Skeletal muscle tissue (tissue), 4 donors: ENCODE measurements around the gene C17orf107. TPM values are rescaled to one million over a fixed set of nuclear protein-coding genes. Genes with fewer than 3 reads are reported as not detected.
A peak's percentile ranks its signal among the peaks of the same experiment; 100 is the strongest.

Source experiments
- H3K27ac ChIP-seq: one replicate; pipeline ENCODE4 v1.7.0; 2013; ENCODE audit warnings: mild to moderate bottlenecking, low read depth, low read length, inconsistent platforms
- H3K27me3 ChIP-seq, 3 donors: one replicate each; pipeline ENCODE4 v1.7.0; 2013; ENCODE audit warnings: low read length in 3 of 3; ENCODE audit not compliant: control insufficient read depth in 3 of 3, insufficient read depth in 3 of 3
- H3K36me3 ChIP-seq, 3 donors: one replicate each; pipeline ENCODE4 v1.7.0; 2013; ENCODE audit warnings: low read length in 3 of 3; ENCODE audit not compliant: control insufficient read depth in 3 of 3, insufficient read depth in 3 of 3
- H3K4me1 ChIP-seq, 3 donors: one replicate each; pipeline ENCODE4 v1.7.0; 2013; ENCODE audit warnings: low read length in 3 of 3, mild to moderate bottlenecking in 3 of 3; ENCODE audit not compliant: control insufficient read depth in 3 of 3, insufficient read depth in 3 of 3
- H3K4me3 ChIP-seq, 3 donors: one replicate each; pipeline ENCODE4 v1.7.0; 2013; ENCODE audit warnings: low read length in 3 of 3
- H3K9ac ChIP-seq, 3 donors: one replicate each; pipeline ENCODE4 v1.7.0; 2013; ENCODE audit warnings: low read length in 3 of 3, mild to moderate bottlenecking in 3 of 3, moderate library complexity in 2 of 3, low read depth in 1 of 3
- H3K9me3 ChIP-seq, 3 donors: one replicate each; pipeline ENCODE4 v1.7.0; 2013; ENCODE audit warnings: low read length in 3 of 3; ENCODE audit not compliant: control insufficient read depth in 3 of 3
- total RNA-seq: library from RNA; depleted of rRNA; stranded (reverse); fragments of >200 nt; gene quantifications from one replicate; pipeline ENCODE4 v1.2.3, GENCODE V29; 2014
- donor health status: Osteomylitis.

C17orf107 gene
- total RNA-seq, 1 donor from 2014 or later: 2.6 TPM

- peaks cover 5 to 14% (median 13%) of the 10 kb centered on the region in 3 donors for H3K36me3 ChIP-seq
- no peaks in the 10 kb centered on the region for H3K9me3 ChIP-seq
These were observed 32.6 kb downstream of the C17orf107 start, which contains the start of gene GP1BA for GRCh38 chr17:4931963-4932362. Gene GP1BA, plus strand, starts transcription at chr17:4932277. Its CDS starts 328 bp downstream, at chr17:4932605.

GRCh38 chr17:4932756-4933155 lies 33.4 kb downstream of the C17orf107 start:
- no peak overlapping the region for H3K9ac ChIP-seq
- H3K9me3 ChIP-seq: no peaks in the 10 kb centered on the region
- H3K36me3 ChIP-seq: peaks cover 12 to 22% (median 21%) of the 10 kb centered on the region in 3 donors
- H3K4me3 ChIP-seq: no peak overlapping the region
- peaks cover 32 to 35% (median 34%) of the 10 kb centered on the region in 3 donors for H3K4me1 ChIP-seq
- no peak overlapping the region for H3K27ac ChIP-seq
- H3K27me3 ChIP-seq: no peaks in the 10 kb centered on the region

More at GRCh38 chr17:4931963-4932362, 32.6 kb downstream of the C17orf107 start, which contains the start of gene GP1BA:
- Histone ChIP-seq H3K9ac (no peak within 1 kb of the TSS), H3K4me1 (peaks cover 24 to 28% (median 26%) of the 10 kb centered on the region in 3 donors), H3K4me3 (no peak within 1 kb of the TSS), H3K27ac (no peak within 1 kb of the TSS), H3K27me3 (no peaks in the 10 kb centered on the region)

- Histone ChIP-seq H3K4me3 (no peak overlapping the region), H3K4me1 (peaks cover 41 to 44% (median 43%) of the 10 kb centered on the region in 3 donors), H3K36me3 (peaks cover 19 to 30% (median 29%) of the 10 kb centered on the region in 3 donors), H3K27ac (no peak overlapping the region), H3K9ac (peak overlapping the region in 1 of 3 donors; percentile 60), H3K9me3 (no peaks in the 10 kb centered on the region), H3K27me3 (no peaks in the 10 kb centered on the region)
These were observed 34.3 kb downstream of the C17orf107 start for GRCh38 chr17:4933646-4934045.

GRCh38 chr17:4934173-4934979 lies 35.0 kb downstream of the C17orf107 start:
- Histone ChIP-seq H3K27me3 (no peaks in the 10 kb centered on the region), H3K4me1 (peaks cover 48 to 52% (median 50%) of the 10 kb centered on the region in 3 donors), H3K36me3 (peaks cover 19 to 35% (median 30%) of the 10 kb centered on the region in 3 donors), H3K27ac (no peak overlapping the region), H3K9ac (peak overlapping the region; percentile 36 to 60 (median 58)), H3K4me3 (no peak overlapping the region), H3K9me3 (no peaks in the 10 kb centered on the region)

- Histone ChIP-seq H3K9me3 (no peaks in the 10 kb centered on the region), H3K27ac (no peak overlapping the region), H3K36me3 (peaks cover 19 to 34% (median 29%) of the 10 kb centered on the region in 3 donors), H3K4me1 (peaks cover 50 to 56% (median 54%) of the 10 kb centered on the region in 3 donors), H3K9ac (peak overlapping the region in 1 of 3 donors; percentile 99), H3K4me3 (no peak overlapping the region), H3K27me3 (no peaks in the 10 kb centered on the region)
These were observed 36.3 kb downstream of the C17orf107 start for GRCh38 chr17:4935650-4936049.

GRCh38 chr17:4936436-4936835 lies 37.1 kb downstream of the C17orf107 start:
- Histone ChIP-seq H3K4me3 (peak overlapping the region in 1 of 3 donors; percentile 41), H3K27ac (peak overlapping the region; percentile 92), H3K4me1 (peaks cover 58 to 64% (median 62%) of the 10 kb centered on the region in 3 donors)

GRCh38 chr17:4937553-4937952 lies 38.2 kb downstream of the C17orf107 start:
- H3K27me3 ChIP-seq: no peaks in the 10 kb centered on the region
- H3K4me3 ChIP-seq: no peak overlapping the region
- H3K9me3 ChIP-seq: no peaks in the 10 kb centered on the region
- H3K9ac ChIP-seq: peak overlapping the region; percentile 43 to 99 (median 46)
- peaks cover 27 to 40% (median 34%) of the 10 kb centered on the region in 3 donors for H3K36me3 ChIP-seq
- H3K4me1 ChIP-seq: peaks cover 62 to 71% (median 68%) of the 10 kb centered on the region in 3 donors
- peak overlapping the region; percentile 92 for H3K27ac ChIP-seq

More at GRCh38 chr17:4936436-4936835, 37.1 kb downstream of the C17orf107 start:
- peaks cover 19 to 32% (median 28%) of the 10 kb centered on the region in 3 donors for H3K36me3 ChIP-seq
- H3K27me3 ChIP-seq: no peaks in the 10 kb centered on the region
- H3K9me3 ChIP-seq: no peaks in the 10 kb centered on the region
- H3K9ac ChIP-seq: peak overlapping the region; percentile 3 to 99 (median 43)

GRCh38 chr17:4938069-4938491 lies 38.7 kb downstream of the C17orf107 start:
- Histone ChIP-seq H3K36me3 (peaks cover 32 to 45% (median 39%) of the 10 kb centered on the region in 3 donors), H3K4me3 (peak overlapping the region; percentile 81 to 98 (median 91)), H3K9me3 (no peaks in the 10 kb centered on the region), H3K4me1 (peaks cover 62 to 76% (median 67%) of the 10 kb centered on the region in 3 donors), H3K9ac (peak overlapping the region; percentile 94 to 99 (median 98)), H3K27me3 (no peaks in the 10 kb centered on the region), H3K27ac (peak overlapping the region; percentile 92)

GRCh38 chr17:4938688-4939545 lies 39.6 kb downstream of the C17orf107 start:
- peak overlapping the region; percentile 94 to 99 (median 98) for H3K9ac ChIP-seq
- peak overlapping the region; percentile 92 for H3K27ac ChIP-seq
- H3K4me1 ChIP-seq: peaks cover 61 to 80% (median 69%) of the 10 kb centered on the region in 3 donors
- peaks cover 40 to 53% (median 45%) of the 10 kb centered on the region in 3 donors for H3K36me3 ChIP-seq
- H3K9me3 ChIP-seq: no peaks in the 10 kb centered on the region
- H3K27me3 ChIP-seq: no peaks in the 10 kb centered on the region
- peak overlapping the region; percentile 81 to 98 (median 91) for H3K4me3 ChIP-seq
